HK-2 (cell line): ENCODE results near the gene C2CD2L.
"Not testable (repeated sequence)": the region's sequence is repeated elsewhere in the genome, so short reads cannot be mapped to it uniquely, and the experiment has no call there.

Source experiments
- DNase-seq: peaks from one replicate; pipeline ENCODE4 v3.0.0-alpha.2; 2018; ENCODE audit not compliant: unreplicated experiment

C2CD2L gene

GRCh38 chr11:119152043-119152442 is 44.9 kb downstream of the C2CD2L start:
- DNase-seq = no peak

- no peak for DNase-seq
Measured at GRCh38 chr11:119152604-119153003, 45.5 kb downstream of the C2CD2L start.

DNA sequence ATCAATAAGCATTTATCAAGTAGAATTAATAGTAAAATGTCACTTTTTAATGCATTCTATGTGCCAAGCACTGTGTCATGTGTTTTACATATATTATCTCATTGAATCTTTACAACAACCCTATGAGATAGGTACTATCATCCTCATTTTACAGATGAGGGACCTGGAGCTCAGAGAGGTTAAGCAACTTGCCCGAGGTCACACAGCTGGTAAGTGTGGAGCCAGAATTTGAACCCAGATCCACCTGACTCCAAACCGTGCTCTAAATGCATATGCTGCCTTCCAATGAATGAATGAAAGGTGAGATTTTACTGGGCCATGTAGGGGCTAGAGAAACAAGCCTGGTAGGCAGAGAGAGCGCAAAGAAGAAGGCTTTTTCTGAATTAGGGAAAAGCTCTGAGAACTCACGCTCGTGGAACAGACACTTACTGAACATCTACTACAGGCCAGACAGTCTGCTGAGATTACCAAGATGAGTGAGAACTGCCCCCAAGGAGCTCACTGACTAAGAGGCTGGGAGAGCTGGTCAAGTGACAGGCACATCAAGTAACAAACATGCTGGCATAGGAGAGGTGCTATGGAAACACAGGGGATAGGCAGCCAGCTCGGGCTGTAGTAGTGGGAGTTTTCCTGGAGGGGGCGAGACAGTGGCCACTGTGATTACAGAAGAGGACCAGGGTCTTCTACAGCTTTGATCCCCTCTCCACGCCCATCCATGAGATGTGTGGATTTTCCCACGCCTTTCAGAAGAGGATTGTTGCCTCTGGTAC is 46.1 kb downstream of the C2CD2L start:
- DNase-seq = no peak

DNA sequence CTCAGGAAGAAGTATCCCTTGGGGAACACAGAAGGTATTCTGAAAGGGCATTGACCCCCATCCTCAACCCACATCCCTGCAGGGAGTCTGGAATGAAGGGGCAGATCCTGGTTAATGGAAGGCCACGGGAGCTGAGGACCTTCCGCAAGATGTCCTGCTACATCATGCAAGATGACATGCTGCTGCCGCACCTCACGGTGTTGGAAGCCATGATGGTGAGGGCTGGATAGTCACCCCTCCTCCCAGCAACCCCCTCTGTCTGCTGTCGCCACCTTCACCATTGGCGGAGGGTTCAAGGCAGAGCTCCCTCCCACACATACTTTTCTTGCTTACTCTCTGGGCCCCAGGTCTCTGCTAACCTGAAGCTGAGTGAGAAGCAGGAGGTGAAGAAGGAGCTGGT is 47.0 kb downstream of the C2CD2L start:
- no peak for DNase-seq

DNA sequence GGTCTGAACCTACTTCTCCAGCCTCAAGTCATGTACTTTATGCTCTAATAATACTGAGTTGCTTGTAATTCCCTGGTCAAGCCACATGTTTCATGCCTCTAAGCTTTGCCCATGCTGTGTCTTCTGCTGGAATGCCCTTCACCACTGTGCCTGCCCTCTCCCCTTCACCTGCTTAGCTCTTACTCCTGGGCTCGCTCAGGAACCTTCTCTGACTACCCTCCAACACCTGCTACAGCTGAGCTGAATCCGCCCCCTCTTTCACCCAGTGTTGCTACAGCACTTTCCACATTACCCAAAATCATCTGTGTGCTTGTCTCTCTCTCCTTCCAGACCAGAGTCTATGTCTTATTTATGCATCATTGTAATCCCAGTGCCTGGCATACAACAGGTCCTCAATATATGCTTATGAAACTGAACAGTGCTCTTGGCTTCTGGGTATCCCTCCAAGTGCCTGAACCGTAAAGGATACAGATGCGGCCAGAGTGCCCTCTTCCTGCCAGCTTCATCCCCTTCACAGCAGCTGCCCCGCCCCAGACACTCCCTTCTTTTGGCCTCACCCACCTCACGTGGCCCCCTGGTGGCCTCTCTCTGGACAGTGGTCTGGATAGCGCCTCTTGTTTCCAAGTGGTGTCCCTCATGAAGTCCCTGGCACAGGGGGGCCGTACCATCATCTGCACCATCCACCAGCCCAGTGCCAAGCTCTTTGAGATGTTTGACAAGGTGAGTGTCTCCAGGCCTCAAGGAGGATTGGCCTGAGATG is 48.8 kb downstream of the C2CD2L start:
- no peak for DNase-seq

GRCh38 chr11:119156496-119156895 is 49.4 kb downstream of the C2CD2L start:
- no peak for DNase-seq

- DNase-seq = no peak
Measured at GRCh38 chr11:119157063-119157462, 49.9 kb downstream of the C2CD2L start.

DNA sequence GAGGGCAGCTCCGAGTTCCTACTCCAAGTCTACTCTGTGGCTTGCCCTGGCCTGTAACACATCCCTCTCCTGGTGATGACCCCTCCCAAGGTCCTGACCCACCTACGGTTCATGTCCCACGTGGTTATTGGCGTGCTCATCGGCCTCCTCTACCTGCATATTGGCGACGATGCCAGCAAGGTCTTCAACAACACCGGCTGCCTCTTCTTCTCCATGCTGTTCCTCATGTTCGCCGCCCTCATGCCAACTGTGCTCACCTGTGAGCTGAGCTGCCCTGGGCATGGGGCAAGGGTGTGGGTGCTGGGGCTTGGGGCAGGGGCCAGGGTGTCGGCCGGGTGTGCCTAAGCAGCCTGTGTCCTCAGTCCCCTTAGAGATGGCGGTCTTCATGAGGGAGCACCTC is 51.3 kb downstream of the C2CD2L start:
- DNase-seq = no peak

DNA sequence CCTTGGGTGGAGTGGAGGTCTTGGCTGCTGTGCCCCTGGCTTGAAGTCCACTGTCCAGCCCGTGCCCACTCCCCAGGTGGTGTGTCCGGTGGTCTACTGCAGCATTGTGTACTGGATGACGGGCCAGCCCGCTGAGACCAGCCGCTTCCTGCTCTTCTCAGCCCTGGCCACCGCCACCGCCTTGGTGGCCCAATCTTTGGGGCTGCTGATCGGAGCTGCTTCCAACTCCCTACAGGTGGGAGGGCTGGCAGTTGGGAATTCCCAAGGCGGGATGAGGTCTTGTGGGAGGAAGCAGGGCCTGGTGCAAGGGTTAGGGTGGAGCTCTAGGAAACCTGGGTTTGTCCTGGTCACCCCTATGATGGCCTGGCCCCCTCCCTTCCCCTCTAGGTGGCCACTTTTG is 53.0 kb downstream of the C2CD2L start:
- no peak for DNase-seq

- no peak for DNase-seq
Measured at GRCh38 chr11:119161871-119162270, 54.7 kb downstream of the C2CD2L start.

DNA sequence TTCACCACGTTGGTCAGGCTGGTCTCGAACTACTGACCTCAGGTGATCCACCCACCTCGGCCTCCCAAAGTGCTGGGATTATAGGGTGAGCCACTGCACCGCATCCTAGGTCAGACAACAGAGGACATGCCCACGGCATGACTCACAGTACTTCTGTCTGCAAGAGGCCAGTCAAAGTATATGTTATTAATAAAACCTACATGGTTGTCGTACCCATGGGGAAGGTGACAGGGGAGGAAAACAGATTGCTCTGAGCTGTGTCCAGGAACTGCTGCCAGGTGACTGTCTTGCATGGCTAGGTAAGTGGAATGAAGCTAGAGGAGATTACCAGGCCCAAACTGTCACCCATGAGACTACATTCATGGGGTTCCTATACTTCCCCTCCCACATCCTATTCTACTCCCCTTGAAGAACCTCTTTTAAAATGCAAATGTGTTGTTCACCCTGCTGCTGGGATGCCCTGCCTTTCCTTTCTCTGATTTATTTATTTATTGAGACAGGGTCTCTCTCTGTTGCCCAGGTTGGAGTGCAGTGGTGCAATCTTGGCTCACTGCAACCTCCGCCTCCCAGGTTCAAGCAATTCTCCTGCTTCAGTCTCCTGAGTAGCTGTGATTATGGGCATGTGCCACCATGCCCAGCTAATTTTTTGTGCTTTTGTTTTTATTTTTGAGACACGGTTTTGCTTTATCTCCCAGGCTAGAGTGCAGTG is 59.4 kb downstream of the C2CD2L start:
- peak; percentile 63 for DNase-seq

DNA sequence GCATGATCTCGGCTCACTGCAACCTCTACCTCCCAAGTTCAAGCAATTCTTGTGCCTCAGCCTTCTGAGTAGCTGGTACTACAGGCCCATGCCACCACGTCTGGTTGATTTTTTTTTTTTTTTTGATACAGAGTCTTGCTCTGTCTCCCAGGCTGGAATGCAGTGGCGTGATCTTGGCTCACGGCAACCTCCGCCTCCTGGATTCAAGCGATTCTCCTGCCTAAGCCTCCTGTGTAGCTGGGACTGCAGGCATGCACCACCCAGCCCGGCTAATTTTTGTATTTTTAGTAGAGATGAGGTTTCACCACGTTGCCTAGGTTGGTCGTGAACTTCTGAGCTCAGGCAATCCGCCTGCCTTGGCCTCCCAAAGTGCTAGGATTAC is 59.9 kb downstream of the C2CD2L start:
- DNase-seq = not testable (repeated sequence)

GRCh38 chr11:119167933-119168332 is 60.8 kb downstream of the C2CD2L start:
- DNase-seq = no peak
